ENCODE measurements around the gene ATG101.
"Not testable (repeated sequence)": the region's sequence is repeated elsewhere in the genome, so short reads cannot be mapped to it uniquely, and the experiment has no call there.

ATG101 gene

DNA sequence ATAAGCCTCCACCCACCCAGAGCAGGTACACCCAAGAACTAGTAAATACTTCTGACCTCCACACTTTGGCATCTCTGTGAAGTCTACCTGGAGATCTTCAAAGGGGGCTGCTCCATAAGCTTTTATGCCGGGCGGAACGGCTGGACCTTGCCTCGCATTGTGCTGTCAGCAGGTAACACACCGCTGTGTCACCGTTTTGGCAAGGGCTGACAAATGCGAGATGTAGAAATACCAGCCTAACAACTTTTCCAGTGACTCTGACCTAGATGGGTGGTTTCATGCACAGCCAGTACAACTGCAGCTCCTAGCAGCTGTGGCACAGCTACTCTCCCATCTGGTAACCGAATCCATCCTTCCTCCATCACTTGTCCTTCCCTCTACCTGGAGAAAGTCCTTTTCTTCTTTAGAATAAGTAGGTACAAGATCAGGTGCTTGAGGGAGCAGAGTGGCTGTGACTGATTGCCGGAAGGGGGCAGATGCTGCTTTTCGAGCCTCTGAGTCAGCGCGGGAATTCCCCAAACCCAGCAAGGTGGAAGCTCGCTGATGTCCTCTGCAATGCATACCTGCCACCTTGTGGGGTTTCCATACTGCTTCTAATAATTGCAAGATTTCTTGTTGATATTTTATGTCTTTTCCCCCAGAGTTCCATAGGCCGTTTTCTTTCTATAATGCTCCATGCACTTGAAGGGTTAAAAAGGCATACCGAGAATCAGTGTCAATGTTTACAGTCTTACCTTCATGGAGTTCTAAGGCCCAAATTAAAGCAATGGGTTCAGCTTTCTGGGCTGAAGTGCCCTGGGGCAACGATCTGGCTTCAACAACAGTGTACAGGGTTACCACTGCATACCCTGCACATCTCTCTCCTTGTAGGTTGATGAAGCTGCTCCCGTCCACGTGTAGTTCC is 46.7 kb downstream of the ATG101 start:
- peak; percentile 77 for DNase-seq

DNA sequence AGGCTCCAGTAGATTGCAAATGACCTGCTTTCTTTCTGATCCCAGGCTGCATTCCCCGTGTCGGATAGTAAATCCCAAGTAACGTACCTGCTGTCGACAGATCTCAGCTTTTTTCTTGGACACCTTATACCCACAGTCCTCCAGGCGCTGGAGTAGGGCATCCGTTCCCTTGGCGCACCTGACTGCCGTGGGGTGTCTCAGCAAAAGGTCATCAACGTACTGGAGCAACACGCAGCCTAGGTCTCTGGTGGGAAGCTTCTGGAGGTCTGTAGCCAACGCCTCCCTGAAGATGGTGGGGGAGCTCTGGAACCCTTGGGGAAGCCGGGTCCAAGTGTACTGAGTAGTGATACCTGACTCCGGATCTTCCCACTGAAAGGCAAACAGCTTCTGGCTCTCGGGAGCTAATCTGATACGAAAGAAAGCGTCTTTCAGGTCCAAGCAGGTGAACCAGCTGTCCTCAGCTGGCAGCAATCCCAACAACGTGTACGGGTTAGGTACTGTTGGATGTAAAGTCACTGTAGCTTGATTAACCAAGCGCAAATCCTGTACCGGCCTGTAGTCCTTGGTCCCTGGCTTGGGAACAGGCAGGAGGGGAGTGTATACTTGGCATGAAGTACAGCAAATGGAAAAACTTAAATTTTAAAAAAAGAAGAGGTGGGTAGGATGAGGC is 48.2 kb downstream of the ATG101 start:
- not testable (repeated sequence) for DNase-seq

DNA sequence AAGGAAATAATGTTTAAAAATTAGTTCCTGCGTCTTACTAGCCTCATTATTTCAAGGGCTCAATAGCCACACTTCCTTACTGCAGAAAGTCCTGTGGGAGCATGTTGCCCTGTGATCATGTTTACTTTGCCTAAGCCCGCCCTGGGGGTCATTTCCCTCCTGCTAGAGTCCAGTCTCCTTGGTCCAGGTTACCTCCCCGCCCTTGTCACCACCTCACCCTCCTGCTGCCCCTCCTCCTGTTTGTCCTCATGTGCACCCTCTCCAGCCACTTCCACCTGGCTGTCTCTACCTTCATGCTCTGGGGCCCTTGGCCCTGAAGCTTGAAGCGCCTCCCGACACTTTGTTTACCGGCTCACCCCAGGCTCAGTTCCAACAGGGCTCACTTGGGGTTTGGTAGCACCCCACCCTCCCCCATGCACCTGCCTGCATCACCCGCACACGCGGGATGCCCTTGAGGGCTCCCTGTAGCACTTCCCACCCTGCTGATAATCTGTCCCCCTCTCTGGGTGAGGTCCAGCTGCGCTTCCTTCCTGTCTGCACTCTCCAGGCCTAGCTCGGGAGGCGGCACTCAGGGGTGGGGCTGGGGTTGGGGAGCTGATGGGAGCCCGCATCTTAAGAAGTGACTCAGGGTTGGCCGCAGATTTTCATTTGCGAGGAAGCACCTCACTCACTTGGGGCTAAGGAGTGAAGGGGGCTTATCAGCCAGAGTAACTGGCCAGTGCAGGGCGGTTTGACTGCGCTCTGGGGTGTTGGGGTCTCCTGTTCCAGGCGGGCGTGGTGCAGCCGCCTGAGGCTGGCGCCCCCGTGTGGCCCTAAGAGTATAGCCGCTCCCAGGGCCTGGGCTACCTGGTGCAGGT is 49.8 kb downstream of the ATG101 start:
- peak; percentile 62 for DNase-seq

DNA sequence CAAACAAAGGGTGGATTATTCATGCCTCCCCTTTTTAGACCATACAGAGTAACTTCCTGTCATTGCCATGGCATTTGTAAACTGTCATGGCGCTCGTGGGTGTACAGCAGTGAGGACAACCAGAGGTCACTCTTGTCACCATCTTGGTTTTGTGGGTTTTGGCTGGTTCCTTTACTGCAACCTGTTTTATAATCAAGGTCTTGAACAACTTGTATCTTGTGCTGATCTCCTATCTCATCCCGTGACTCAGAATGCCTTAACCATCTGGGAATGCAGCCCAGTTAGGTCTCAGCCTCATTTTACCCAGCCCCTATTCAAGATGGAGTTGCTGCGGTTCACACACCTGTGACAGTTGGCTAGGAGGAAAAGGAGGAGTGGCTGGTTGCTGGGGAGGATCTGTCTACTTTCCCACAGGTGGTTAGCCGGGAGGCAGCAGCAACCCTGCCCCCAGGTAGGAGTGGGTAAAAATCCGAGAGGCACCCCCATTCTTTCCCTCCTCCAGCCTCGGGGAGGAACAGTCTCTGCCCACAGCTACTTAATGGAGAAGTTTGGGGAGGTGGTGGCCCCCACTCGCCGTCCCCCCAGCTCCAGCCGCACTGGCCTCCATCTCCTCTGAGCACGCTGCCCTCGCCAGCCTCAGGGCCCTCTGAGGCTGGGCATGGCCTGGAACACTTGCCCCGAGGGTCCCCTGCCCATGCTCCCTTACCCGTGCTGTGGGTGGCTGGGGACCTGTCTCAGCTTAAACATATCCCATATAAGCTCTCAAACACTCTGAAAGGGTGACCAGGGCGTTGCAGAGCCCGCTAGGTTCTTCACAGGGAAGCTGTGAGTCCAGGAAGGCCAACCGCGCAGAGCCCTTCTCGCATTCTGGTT is 51.4 kb downstream of the ATG101 start:
- no peak for DNase-seq

DNA sequence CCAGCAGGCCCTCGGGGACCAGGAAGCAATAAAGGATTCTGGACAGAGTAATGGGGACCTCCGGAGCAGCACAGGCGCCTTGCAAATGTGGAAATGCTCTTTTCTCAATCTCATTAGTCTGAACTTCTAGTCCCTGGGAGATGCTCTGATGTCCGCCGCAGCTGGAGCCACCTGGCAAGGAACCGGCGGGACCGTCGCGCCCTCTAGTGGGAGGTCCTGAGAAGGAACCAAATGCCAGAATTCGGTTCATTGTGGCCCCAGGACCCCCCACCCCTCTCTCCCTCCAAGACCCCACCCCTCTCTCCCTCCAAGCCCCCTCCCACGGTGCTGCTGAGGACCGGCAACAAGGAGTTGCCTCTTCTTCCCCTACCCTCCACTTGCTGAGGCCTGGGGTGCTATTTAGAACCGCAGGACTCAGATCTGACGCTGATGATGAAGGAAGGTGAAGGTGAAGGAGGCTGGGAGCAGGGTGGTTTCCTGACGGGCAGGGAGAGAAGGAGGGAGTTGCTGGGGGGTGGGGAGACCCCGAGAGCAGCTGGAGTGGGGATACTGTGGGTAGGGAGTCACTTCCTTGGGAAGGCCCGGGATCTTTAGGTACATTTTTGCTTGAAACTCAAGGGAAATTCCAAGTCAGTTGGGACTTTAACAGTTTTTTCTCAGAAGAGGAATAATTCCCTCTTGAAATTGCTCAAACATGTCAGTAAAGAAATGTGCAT is 52.2 kb downstream of the ATG101 start:
- peak; percentile 80 for DNase-seq

DNA sequence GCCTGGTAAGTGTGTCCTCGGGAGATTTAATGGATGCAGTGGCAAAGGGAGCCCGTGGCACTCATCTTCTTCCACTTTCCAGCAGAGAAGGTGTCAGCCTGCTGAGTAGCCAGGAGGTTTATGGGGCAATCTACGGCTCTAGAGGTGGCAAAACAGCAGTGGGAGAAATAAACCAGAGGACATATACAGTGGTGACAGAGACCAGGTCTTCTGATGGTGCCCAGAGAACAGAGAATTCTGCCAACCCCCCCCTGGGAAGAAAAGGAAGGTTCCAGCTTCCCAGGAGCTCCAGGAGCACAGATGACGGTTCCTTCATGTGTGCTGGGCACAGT is 52.7 kb downstream of the ATG101 start:
- no peak for DNase-seq

DNA sequence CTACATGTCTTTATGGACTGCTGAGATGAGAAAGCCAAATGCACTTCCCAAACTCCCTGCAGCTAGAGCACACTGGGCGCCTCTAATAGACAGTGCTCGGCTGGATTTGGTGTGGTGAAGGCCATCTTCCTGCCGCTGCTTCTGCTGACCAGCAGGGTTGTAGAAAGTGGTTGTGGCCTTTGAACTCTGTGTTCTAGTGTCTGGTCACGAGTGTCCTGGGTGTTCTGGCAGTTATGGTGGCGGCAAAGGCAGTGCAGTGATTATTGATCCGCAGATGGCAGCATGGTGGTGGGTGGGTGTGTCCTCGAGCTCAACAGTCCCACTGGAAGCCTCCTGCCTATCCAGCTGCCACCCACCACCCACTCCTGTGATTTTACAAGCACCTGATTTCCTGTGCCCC is 53.1 kb downstream of the ATG101 start:
- no peak for DNase-seq

DNA sequence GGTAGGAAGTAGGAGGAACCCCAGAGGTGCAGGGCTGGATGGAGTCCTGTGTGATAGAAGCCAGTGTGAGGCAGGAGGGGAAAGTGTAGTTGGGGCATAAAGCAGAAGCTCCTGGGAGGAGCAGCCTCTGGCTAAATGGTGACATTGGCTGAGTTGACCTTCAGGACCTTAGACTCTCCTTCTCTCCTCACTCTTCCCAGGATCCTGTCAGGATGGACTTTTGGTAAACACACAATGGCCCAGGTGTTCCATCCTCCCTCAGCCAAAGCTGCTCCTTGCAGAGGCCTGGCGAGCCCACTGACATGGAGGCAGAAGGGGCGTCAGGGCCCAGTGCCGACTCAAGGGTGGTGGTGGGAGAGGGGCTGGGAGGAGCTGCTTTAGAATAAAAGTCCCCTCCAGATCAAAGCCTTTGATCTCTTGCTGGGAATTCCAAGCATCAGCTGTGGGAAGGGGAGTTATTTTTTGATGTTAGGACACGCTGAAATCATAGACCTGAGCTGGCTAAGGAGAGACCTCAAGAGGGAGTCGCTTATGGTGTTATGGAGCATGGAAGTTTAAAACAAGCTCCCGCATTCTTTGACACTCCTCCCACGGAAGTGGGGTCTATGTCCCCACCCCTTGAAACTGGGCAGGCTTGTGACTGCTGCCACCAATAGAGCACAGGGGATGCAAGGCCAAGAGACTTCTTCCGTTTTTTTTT is 53.9 kb downstream of the ATG101 start:
- DNase-seq, result no peak

DNA sequence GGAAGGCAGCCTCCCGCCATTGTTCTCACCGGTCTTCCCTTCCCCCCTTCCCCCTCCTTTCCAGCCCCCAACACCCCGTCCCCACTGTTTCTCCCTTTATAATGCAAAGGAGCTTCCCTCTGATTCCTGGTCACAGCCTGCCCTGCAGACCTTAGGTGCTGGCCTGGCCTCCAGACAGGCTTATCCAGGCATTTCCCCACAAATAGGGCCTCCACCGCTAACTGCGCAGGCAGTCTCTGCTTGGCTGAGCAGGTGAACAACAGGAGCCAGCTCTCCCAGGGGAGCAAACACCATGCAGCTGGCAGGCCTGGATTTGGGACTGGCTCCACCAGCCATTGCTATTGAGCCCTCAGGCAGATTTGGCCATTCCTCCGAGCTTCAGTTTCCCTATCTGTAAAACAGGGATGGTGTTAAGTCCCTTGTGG is 55.7 kb downstream of the ATG101 start:
- no peak for DNase-seq

DNA sequence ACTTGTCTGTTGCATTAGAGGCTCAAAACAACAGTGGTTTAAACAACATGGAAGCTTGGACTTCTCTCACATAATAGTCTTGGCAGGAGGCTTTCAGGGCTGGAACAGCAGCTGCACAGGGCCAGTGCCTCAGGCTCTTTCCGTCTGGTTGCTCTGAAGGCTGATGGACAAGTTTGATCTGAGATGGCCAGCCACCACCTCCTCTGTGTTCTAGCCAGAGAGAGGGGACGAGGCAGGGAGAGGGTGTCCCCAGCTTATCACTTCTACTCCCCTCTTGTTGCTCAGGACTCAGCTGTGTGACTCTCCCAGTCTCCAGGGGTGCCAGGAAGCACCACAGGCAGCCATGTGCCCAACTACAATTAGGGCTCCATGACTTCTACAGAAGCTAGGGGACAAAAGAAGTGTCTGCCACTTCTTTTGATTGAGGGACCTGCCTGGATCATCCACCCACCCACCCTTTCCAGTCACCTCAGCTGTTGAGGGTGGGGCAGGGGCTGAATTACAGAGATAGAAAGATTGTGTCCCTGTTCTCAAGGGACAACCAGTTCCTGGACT is 56.3 kb downstream of the ATG101 start:
- no peak for DNase-seq

All from activated CD4-positive, alpha-beta T cell treated with anti-CD3 and anti-CD28 coated beads for 48 hours (primary cell).